HG03097 (cell line): ENCODE results near the gene MAST4.

Source experiments
- ATAC-seq: cut with Tn5 transposase; IDR thresholded peaks from one replicate; pipeline ENCODE4 v1.9.1; 2021; ENCODE audit not compliant: unreplicated experiment, low FRiP score

MAST4 gene

GRCh38 chr5:66864240-66864884, 268.2 kb downstream of the MAST4 start:
- ATAC-seq = no peak

GRCh38 chr5:66867618-66868322, 271.6 kb downstream of the MAST4 start:
- ATAC-seq = no peak

GRCh38 chr5:66869347-66869746, 273.2 kb downstream of the MAST4 start:
- ATAC-seq = no peak

- no peak for ATAC-seq
These were observed 274.5 kb downstream of the MAST4 start for GRCh38 chr5:66870708-66871107.

GRCh38 chr5:66871651-66872050, 275.5 kb downstream of the MAST4 start:
- ATAC-seq = no peak

- ATAC-seq = no peak
These were observed 276.6 kb downstream of the MAST4 start for GRCh38 chr5:66872736-66873331.

GRCh38 chr5:66874004-66874403, 277.8 kb downstream of the MAST4 start:
- no peak for ATAC-seq

GRCh38 chr5:66875315-66875714, 279.1 kb downstream of the MAST4 start:
- ATAC-seq = no peak

GRCh38 chr5:66876266-66876807, 280.1 kb downstream of the MAST4 start:
- ATAC-seq = no peak

- no peak for ATAC-seq
These were observed 281.6 kb downstream of the MAST4 start for GRCh38 chr5:66877843-66878242.

- no peak for ATAC-seq
These were observed 284.2 kb downstream of the MAST4 start for GRCh38 chr5:66880401-66880800.

GRCh38 chr5:66881480-66882161, 285.4 kb downstream of the MAST4 start:
- no peak for ATAC-seq

- no peak for ATAC-seq
These were observed 286.5 kb downstream of the MAST4 start for GRCh38 chr5:66882606-66883227.

- ATAC-seq = no peak
These were observed 288.5 kb downstream of the MAST4 start for GRCh38 chr5:66884564-66885243.

GRCh38 chr5:66886941-66887340, 290.7 kb downstream of the MAST4 start:
- ATAC-seq = no peak

- no peak for ATAC-seq
These were observed 292.4 kb downstream of the MAST4 start for GRCh38 chr5:66888613-66889012.

GRCh38 chr5:66889056-66889455, 292.9 kb downstream of the MAST4 start:
- ATAC-seq = no peak

GRCh38 chr5:66889524-66889923, 293.3 kb downstream of the MAST4 start:
- ATAC-seq = no peak

GRCh38 chr5:66891184-66891925, 295.2 kb downstream of the MAST4 start:
- no peak for ATAC-seq
